A549 treated with Mapracorat at 1 μM for 4 hours (cell line): ENCODE data around the gene FAM133A. TPM values are rescaled to one million over a fixed set of nuclear protein-coding genes. Genes with fewer than 3 reads are reported as not detected.

Experiments used
- total RNA-seq: library from RNA; stranded (reverse); fragments of 200-300 nt; extraction: Qiagen RNA extraction; gene quantifications from 5 replicates; pipeline ENCODE4 v1.2.3, GENCODE V29; 2022

FAM133A gene
- 0.69 to 0.99 TPM (median 0.86 TPM) in 5 replicates for total RNA-seq

GRCh38 chrX:93673869-93674271, at the start of gene FAM133A:
TSS of gene FAM133A (plus strand) at chrX:93674206. CDS start at chrX:93709420, 35,214 bp downstream.

GRCh38 chrX:93673056-93673868, 744 bp upstream of the FAM133A start, which contains the start of gene NAP1L3:
TSS of gene NAP1L3 (minus strand) at chrX:93673578. CDS start at chrX:93673304, 274 bp downstream.

Other genes with a start within 250 kb of the FAM133A start
- 0.26 to 0.64 TPM (median 0.31 TPM) in 5 replicates for gene NAP1L3, start 628 bp upstream of the FAM133A start, total RNA-seq